LNCAP (cell line): Measurements from ENCODE around the gene TTLL5.

Experiments used
- TF ChIP-seq, protein P1 (sequence below): fragments of 450-650 bp; IDR thresholded peaks from 2 replicates; pipeline ENCODE4 v1.5.1; 2017; ENCODE audit warnings: mild to moderate bottlenecking

The TTLL5 gene

DNA sequence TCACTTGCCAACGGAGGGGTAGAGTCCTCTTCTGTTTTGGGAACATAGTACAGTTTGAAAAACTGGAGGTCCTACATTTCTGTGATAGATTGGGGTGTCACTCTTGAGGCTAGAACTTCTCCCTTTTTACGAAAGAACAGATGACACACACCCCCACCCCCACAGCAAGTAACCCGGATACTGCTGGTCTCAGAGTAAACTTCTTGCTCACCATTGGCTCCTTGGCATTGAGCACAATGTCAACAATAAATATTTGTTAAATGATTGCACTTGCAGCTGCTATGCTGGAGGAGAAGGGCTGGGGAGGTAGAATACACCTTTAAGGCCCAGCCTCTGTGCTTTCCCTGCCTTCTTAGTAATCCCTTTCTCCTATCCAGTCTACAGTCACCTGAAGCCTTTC is 170.9 kb downstream of the TTLL5 start:
- TF ChIP-seq, protein P1, sequence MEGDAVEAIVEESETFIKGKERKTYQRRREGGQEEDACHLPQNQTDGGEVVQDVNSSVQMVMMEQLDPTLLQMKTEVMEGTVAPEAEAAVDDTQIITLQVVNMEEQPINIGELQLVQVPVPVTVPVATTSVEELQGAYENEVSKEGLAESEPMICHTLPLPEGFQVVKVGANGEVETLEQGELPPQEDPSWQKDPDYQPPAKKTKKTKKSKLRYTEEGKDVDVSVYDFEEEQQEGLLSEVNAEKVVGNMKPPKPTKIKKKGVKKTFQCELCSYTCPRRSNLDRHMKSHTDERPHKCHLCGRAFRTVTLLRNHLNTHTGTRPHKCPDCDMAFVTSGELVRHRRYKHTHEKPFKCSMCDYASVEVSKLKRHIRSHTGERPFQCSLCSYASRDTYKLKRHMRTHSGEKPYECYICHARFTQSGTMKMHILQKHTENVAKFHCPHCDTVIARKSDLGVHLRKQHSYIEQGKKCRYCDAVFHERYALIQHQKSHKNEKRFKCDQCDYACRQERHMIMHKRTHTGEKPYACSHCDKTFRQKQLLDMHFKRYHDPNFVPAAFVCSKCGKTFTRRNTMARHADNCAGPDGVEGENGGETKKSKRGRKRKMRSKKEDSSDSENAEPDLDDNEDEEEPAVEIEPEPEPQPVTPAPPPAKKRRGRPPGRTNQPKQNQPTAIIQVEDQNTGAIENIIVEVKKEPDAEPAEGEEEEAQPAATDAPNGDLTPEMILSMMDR: no peak

GRCh38 chr14:75832621-75833297 is 171.7 kb downstream of the TTLL5 start:
- TF ChIP-seq, protein P1: no peak

GRCh38 chr14:75833326-75834020 is 172.4 kb downstream of the TTLL5 start:
- TF ChIP-seq, protein P1: no peak

DNA sequence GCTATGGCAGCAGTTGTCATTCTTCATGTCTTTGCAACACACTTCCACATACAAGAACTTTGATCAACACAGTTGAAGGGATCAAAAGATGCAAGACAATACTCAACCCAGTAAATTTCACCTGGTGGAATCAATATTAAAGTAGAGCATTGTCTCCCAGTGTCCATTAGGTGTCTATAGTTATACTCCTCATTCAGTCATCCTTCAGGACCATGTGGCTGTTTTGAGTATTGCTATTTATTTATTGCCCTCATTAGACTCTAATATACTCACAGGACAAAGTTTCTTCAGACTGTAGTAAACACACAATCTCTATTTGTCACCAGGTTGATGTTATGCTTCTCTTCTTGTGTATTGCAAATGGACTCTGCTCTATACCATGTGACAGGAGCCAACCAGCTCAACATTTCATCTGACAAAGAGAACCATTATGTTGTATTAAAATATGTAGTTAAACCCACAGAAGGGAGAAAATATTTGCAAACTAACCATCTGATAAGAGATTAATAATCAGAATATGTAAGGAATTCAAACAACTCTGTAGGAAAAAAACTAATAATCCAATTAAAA is 174.2 kb downstream of the TTLL5 start:
- TF ChIP-seq, protein P1: no peak

GRCh38 chr14:75835737-75836136 is 174.7 kb downstream of the TTLL5 start:
- TF ChIP-seq, protein P1: no peak

DNA sequence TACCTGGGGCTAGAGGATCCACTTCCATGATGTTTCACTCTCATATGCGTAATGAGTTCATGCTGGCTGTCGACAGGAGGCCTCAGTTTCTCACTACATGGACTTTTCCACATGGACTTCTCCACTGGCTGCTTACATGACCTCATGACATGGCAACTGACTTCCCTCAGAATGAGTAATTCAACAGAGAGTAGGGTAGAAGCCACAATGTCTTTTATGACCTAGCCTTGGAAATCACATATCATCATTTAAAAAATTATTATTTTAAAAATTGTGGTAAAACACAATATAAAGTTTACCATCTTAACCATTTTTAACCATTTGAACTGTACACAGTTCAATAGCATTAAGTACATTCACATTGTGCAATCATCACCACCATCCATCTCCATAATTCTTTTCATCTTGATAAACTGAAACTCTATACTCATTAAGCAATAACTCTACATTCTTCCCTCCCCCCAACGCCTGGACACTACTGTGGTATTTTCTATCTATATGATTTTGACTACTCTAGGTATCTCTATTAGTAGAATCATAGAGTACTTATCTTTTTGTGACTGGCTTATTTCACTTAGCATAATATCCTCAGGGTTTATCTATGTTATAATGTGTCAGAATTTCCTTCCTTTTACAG is 176.2 kb downstream of the TTLL5 start:
- TF ChIP-seq, protein P1: no peak

DNA sequence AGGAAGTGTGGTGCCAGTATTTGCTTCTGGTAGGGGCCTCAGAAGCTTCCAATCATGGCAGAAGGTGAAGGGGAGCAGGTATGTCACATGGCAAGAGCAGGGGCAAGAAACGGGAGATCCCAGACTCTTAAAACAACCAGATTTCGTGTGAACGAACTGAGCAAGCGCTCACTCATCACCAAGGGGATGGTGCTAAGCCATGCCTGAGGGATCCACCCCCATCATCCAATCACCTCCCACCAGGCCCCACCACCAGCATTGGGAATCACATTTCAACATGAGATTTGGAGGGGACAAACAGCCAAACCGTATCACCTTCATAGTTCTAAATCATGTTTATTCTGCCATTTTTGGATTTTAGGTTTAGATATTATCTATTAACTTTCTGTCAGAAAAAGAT is 179.9 kb downstream of the TTLL5 start:
- TF ChIP-seq, protein P1: no peak
